NCI-H345 (cell line): ENCODE measurements around the gene KRTAP10-4.
A peak's percentile ranks its signal among the peaks of the same experiment; 100 is the strongest.
"Not testable (repeated sequence)": the region's sequence is repeated elsewhere in the genome, so short reads cannot be mapped to it uniquely, and the experiment has no call there.

Experiments used
- DNase-seq: peaks from one replicate; lab custom pipeline; 2025; lab: John Stamatoyannopoulos, UW

KRTAP10-4 gene

DNA sequence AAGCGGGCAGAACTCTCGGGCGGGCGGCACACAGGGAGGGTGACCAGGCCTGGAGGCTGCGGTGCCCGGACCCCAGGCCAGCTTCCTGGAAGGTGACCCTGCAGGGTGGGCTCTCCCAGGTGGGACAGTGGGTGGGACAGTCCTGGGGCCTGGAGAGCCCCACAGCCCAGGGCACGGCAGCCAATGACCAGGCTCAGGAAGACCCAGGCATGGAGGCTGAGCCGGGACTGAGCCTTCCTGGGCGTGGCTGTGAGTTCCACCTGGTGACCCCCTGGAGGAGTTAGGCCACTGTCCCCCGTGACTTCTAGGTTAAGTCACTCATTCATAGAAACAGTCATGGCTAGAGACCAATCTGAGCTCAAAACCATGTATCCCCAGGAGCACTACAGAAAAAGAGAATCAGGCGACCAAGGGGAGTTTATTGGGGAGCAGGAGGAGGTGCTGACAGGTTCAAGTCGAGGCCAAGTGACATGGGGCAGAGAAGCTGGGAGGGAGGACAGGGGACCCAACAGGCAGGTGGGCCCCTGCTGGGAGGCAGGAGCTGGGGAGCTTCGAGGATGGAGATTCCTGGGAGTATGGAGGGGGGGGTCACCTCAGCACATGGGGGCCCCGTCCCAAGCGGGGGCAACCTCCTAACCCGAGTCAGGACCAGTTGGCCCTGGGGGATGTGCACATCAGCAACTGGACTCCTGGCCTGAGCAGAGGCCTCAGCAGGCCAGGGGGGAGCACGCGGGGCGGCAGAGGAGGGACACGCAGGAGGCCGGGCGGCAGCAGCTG is 5.7 kb downstream of the KRTAP10-4 start:
- DNase-seq = no peak

DNA sequence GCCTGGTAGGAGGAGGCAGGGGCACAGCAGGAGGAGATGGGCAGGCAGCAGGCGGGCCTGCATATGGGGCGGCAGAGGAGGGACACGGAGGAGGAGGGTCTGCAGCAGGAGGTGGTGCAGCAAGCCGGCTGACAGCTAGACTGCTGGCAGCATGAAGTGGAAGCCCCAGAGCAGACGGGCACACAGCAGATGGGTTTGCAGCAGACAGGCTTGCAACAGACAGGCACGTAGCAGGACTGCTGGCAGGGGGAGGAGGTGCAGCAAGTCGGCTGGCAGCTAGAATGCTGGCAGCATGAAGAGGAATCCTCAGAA is 6.3 kb downstream of the KRTAP10-4 start:
- DNase-seq = no peak

DNA sequence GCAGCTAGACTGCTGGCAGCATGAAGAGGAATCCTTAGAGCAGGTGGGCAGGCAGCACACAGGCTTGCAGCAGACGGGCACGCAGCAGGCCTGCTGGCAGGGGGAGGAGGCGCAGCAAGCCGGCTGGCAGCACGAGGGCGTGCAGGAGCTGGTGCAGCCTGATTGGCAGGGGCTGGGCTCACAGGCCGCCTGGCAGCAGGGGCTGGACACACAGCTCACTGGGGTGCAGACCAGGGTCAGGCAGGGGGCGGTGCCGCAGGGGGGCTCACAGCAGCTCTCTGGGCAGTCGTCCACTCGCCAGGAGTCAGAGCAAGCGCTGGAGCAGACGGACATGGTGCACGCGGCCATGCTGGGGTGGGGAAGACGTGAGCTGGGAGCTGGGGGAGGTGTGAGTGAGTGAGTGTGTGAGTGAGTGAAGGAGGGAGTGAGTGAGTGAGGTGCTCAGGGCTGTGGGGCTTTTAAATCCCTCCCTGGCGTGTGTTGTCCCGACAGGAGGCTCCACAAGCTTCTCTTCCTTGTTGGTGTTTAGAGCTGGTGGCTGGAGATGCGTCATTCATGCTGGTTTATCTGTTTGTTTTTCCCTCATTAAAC is 6.8 kb downstream of the KRTAP10-4 start, which contains the start of gene KRTAP10-5:
Gene KRTAP10-5, minus strand, starts transcription at position 374 of the 591 bp plus-strand sequence. Its CDS starts 26 bp downstream, at position 348.
- DNase-seq = not testable (repeated sequence)

DNA sequence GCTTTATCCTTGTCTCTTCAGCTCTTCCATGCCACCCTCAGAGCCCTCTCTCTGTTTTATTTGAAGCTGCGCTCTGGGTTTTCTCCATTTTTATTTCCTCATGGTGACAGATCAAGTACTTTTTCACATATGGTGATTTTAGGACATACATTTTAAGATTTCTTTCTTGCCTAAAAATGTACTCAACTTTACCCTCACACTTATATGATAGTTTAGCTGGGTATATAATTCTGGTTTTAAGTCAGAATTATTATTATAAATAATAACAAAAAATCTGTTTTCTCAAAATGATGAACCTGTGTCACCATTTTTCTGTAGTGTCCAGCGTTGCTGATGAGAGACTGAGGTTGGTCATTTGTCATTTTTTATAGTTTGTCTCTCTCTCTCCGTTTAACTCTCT is 7.6 kb downstream of the KRTAP10-4 start:
- DNase-seq = no peak

DNA sequence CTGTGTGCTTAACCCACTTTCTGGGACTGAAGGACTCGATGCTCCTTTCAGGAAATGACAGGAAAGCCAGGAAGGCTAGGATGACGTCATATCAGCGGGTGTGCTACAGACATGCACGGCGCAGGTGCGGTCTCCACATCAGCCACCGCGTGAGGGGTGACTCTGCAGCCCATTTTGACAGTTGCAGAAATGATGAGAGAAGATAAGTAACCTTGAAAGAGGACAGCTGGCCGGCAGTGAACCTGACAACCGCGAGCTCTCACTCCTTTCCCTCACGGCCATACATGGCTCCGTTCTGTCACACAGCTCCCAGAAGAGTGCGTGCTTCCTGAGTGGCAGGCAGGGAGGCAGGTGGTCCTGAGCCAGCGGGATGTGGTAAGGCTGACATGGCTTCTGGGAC is 8.5 kb downstream of the KRTAP10-4 start:
- no peak for DNase-seq

DNA sequence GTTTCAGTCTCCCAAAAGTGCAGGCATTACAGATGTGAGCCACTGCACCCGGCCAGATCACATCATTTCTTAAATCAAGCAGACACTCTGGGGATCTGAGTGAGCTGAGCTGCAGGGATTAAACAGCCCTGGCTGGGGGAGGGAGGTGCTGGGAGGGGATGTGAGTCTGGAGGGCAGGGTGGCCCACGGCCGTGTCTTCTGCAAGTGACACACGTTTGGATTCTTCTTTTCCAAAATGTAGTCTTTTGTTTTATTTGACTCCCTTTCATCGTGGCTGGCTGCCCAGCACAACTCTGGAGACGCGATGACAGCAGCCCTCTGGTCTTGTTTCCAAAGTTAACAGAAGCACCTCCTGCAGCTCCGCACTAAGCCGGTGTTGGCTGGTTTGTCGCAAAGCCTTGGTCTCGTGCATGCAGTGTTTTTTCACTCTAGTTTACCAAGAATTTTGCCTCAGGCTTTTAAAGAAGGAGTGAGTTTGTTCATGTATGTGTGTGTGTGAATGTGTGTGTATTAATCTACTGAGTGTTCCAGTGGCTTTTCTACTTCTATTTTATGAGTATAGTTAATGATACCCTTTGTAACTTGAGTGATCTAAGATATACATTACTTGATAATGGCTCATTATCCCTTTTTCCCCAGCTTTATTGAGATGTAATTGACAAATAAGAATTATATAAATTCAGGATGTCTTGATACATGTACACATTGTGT is 9.7 kb downstream of the KRTAP10-4 start:
- peak; percentile 58 for DNase-seq

DNA sequence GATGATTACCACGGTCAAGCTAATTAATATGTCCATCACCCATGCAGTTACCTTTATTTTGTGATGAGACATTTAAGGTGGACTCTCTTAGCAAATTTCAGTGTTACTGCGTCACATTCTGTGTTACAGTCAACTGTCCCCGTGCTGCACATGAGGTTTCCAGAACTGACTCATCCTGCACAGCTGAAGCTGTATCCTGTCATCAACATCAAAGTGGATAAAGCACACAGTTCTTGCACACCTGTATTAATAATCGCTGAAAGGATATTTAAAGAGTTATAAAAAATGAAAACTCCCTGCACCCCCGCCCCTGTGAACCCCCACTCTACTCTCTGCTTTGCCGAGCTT is 10.2 kb downstream of the KRTAP10-4 start:
- no peak for DNase-seq

DNA sequence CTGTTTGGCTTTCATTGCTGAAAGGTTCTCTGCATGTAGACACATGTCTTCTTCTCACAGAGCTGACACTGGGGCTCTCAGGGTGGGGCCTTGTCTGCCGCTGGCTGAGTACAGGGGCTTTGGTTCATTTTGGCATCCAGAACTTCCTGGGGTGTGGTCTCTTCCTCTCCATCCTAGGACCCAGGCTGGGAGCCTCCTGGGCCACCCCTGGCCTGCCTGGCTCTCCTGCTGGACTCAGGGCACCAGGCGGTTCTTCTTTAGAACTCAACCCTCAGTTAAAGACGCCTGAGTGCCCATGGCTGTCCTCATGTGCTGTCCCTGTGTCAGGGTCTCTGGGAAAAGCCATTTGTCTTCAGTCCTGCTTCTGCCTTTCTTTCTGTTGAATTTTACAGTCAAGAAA is 12.4 kb downstream of the KRTAP10-4 start:
- no peak for DNase-seq

DNA sequence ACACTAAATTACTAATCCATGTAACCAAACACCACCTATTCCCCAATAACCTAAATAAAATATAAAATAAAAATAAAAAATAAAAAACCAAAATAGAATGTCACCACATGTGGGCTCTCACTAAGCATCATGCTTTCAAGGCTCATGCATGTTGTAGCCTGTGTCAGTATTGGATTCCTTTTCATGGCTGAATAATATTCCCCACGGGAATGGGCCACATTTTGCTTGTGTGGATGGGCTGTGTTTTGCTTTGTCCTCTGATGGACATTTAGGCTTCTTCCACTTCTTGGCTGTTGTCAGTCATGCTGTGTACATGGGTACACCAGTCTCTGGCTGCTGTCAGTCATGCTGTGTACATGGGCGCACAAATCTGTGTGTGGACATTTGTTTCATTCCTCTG is 15.6 kb downstream of the KRTAP10-4 start:
- no peak for DNase-seq

DNA sequence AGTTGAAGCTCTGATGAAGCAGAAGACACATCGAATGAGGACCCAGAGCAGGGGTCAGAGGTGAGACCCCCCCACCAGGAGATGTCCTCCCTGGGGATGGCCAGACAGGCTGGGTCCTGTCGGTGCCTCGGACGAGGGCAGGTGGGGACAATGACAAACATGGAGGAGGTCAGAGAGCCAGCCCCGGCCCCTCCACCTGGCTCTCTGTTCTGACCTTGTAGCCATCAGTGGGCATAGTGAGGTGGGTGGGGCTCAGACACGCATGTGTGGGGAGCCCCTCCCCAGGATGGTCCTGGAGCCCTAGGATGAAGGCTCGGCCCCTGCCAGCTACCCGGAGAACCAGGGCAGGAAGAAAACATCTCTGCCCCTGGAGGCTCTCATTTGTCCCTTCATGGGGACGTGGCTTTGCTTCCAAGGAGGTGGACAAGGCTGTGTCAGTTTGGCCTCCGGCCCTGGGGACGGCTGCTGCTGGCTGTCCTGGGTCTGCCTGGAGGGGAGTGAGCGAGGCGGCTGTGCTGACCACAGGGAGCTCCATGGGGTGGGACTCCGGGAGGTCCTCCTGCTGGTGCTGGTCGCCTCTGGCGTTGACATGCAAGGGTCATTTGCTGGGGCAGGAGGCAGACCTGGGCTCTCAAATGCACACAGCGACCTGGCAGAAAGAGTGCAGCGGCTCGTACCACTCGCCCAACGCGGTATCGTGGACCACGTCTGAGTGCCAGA is 16.2 kb downstream of the KRTAP10-4 start:
- no peak for DNase-seq

DNA sequence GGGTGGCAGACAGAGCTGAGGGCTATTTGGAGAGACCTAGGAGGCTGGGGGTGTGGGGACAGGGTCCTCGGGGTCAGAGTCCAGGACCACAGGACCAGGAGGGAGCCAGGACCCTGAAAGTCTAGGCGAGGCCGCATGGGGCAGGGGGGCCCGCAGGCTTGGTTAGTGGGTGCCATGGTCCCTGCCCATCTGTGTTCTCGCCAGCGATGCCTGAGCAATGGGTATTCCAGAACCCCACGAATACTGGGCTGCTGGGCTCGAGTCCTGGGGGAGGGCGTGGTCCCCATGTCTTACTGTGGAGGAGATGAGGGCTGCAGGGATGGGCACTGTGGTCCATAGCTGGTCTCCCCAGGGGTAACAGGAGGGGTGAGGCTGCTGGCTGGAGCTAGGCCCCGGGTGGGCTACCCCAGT is 16.8 kb downstream of the KRTAP10-4 start:
- no peak for DNase-seq

DNA sequence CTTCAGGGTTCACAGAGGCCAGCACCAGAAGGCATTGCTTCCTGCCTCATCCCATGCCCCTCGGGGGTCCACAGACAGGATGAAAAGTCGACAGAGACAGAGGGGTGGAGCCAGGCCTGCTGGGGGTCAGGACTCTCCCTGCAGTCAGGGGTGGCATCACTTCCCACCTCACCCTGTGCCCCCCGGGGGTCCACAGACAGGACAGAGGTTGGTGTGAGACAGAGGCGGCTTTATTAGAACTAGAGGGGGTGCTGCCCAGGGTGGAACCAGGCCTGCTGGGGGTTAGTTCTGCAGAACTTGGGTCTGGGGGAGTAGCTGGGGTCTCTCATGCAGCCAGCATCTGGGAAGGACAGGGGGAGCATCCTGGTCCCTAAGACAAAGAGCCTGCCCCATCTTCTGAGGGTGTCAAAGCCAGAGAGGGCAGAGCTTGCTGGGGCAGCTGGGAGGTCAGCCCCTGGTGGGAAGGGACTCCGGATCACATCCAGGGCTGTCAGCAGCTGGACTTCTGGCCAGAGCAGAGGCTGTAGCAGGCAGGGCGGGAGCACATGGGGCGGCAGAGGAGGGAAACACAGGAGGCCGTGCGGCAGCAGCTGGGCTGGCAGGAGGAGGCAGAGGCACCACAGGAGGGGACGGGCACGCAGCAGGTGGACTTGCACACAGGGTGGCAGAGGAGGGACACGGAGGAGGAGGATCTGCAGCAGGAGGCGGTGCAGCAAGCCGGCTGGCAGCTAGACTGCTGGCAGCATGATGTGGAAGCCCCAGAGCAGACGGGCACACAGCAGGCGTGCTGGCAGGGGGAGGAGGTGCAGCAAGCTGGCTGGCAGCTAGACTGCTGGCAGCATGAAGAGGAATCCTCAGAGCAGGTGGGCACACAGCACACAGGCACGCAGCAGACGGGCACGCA is 17.6 kb downstream of the KRTAP10-4 start:
- not testable (repeated sequence) for DNase-seq

DNA sequence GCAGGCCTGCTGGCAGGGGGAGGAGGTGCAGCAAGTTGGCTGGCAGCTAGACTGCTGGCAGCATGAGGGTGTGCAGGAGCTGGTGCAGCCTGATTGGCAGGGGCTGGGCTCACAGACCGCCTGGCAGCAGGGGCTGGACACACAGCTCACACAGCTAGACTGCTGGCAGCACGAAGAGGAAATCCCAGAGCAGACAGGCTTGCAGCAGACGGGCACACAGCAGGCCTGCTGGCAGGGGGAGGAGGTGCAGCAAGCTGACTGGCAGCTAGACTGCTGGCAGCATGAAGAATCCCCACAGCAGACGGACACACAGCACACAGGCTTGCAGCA is 18.2 kb downstream of the KRTAP10-4 start:
- DNase-seq = not testable (repeated sequence)

DNA sequence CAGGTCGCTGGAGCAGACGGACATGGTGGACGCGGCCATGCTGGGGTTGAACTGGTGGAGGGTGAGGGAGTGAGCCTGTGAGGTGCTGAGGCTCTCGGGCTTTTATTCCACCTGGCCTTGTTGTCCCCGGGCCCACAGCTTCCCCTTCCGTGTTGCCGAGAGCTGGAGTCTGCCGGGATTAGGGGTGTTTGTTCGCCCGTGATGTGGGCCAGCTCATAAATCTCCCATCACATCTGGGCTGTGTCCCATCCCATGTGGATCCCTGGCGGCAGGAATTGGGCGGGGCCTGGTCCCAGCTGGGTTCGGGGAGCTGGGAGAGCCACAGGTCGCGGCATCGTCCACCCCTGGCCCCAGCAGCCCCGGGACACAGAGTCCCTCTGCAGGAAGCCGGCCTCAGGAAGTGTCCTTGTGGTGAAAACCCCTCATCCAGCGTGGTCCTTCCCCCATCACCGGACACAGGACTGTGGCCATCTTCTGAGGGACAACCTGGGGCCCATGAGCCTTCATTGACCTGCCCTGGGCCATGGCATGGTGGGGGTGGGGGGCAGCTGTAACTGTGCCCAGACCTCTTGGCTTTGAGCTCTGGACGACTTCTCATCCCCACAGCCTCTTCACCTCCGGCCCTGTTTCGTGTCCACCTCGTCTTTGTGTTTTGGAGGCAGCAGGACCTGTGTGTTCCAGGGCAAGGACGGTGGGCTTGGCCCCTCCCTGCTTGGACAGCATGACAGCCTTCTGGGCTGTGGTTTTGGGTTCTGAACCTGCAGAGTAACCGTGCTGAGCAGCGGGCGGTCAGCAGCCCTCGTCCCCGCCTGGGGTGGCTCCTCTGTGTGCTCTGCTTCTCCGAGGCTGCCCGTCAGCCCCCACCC is 19.1 kb downstream of the KRTAP10-4 start, which contains the start of gene KRTAP10-6:
Gene KRTAP10-6, minus strand, starts transcription at position 60 of the 866 bp plus-strand sequence. Its CDS starts 21 bp downstream, at position 39.
- DNase-seq = no peak

DNA sequence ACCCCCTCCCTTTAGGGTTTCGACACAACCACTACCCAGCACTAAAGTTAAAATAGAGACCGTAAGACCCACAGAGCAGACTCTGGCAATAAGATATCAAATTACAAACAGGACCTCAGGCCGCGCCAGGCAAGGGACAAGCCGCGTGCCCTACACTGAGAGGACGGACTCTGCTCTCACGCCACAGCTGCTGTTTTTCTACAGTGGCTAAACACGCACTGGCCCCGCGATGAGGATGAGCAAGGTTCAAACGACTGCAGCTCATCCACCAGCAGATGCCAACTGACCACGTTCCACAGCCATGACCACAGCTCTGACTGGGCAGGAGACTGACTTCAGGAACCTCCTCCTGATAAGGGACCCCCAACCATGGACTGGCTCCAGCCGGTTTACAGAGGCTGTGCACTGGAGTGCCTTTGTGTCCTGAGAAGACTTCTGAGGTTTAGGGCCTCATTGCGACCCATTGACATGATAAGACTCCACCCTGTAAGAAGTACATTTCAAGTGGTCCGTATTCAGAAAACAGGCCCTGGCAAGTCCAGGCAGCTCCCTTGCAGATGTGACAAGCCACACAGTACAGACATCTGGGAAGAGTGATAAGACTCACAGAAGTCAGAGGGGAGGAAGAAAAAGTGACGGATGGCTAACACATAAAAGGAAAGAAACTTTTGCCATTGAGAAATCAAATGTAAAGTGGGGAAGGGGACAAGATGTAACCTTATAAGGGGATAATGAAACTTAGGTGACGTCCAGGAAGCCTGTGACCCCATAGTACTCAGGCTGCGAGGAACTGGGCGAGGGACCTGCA is 20.3 kb downstream of the KRTAP10-4 start:
- DNase-seq = no peak

DNA sequence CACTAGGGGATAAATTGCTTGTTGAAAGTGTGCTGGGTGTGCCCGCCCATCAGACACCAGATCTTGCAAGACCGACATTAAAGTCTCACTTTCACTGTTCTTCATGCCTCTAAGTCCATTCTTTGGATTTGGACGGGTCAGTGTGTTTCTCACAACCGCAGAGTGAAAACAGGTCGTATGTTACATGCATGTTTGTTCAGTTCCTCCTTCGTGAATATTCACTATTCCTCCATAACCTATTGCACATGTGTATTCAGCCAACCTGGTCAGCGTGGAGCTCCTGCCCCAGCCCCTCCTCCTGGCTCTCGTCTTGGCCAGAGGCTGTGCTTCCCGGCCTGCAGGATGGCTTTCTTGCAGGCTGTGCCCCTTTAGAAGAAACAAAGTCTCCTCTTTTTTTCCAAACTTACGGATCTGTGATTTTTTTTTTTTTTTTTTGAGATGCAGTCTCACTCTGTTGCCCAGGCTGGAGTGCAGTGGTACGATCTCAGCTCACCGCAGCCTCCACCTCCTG is 20.9 kb downstream of the KRTAP10-4 start:
- DNase-seq = no peak

DNA sequence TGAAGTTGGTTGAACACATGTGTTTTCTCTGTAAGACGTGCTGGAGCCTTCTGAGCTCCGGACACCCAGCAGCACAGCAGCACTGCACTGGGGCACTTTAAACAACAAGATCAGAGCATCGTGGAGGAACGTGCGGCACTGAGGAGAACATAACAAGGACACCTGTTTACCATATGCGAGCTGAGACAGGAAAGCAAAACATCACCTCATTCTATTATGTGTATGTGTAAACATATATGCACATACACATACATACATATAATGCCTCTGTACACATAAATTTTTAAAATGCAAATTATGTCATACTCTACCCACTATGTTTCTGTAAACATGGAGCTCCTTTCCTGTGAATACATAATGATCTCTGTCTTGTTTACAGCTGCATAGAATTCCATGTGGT is 22.0 kb downstream of the KRTAP10-4 start:
- no peak for DNase-seq

DNA sequence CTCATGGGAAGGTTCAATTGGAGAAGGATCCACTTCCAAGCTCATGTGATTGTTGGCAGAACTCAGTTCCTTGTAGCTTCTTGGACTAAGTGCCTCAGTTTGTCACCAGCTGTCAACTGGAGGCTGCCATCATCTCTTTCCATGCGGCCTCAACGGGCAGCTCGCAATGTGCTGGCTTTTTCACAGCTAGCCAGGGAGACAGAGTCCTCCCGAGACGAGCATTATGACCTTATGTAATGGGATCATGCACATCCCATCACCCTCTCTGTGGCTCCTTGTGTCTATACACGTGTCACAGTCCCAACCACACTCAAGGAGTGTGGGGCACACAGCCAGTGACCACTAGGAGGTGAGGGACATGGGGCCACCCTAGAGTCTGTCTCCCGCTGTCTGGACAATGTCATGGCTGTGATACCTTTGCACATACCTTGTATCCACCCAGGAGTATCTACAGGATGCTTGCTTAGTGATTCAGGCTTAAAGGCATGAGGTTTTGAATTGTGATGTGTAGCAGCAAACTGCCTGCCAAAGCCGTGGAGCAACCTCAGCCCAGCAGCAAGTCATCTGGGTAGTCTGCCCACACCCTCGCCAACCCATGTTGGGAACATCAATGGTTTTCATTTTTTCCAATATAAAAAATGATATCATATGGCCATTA is 22.7 kb downstream of the KRTAP10-4 start:
- no peak for DNase-seq

DNA sequence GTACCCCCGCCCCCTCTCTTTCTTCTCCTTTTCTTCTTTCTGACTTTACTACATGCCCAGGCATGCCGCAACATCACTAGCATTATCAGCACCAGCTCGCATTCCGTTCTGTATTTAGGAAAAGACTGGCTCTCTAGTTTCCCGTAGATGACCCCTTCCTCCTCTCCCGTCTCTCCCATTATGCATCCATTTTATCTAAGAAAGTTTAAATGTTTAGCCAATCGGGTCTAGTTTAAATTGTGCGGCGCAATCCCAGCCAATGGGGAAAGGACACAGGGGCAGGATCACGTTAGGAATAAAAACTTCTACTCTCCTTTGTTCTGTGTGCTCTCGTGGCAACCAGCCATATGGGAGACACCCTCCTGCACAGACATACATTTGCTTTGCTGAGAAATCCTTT is 24.5 kb downstream of the KRTAP10-4 start:
- no peak for DNase-seq
